GM12874 (cell line): ENCODE measurements around the gene SEL1L.

ENCODE experiments used
- CTCF ChIP-seq: IDR thresholded peaks from 2 replicates; pipeline ENCODE4 v1.5.1; 2011; ENCODE audit warnings: low read depth, mild to moderate bottlenecking, control low read depth, low read length, moderate library complexity; ENCODE audit not compliant: insufficient read depth

SEL1L gene

GRCh38 chr14:81455390-81455789 lies 78.3 kb downstream of the SEL1L start:
- TF ChIP-seq CTCF, result no peak

- no peak for TF ChIP-seq CTCF
Observed at GRCh38 chr14:81454572-81455218, 79.0 kb downstream of the SEL1L start.

GRCh38 chr14:81453166-81453766 lies 80.4 kb downstream of the SEL1L start:
- TF ChIP-seq CTCF, result peak; percentile 64

- no peak for TF ChIP-seq CTCF
Observed at GRCh38 chr14:81452341-81453133, 81.1 kb downstream of the SEL1L start.

- no peak for TF ChIP-seq CTCF
Observed at GRCh38 chr14:81450976-81451375, 82.7 kb downstream of the SEL1L start.

GRCh38 chr14:81450100-81450531 lies 83.5 kb downstream of the SEL1L start:
- no peak for TF ChIP-seq CTCF

GRCh38 chr14:81449576-81449975 lies 84.1 kb downstream of the SEL1L start:
- TF ChIP-seq CTCF, result no peak
